ENCODE data around the gene PBX2. TPM values are rescaled to one million over a fixed set of nuclear protein-coding genes. Genes with fewer than 3 reads are reported as not detected.

Gene PBX2
- polyA plus RNA-seq, 4 donors: 17.6 to 119 (median 29.9) TPM

DNA sequence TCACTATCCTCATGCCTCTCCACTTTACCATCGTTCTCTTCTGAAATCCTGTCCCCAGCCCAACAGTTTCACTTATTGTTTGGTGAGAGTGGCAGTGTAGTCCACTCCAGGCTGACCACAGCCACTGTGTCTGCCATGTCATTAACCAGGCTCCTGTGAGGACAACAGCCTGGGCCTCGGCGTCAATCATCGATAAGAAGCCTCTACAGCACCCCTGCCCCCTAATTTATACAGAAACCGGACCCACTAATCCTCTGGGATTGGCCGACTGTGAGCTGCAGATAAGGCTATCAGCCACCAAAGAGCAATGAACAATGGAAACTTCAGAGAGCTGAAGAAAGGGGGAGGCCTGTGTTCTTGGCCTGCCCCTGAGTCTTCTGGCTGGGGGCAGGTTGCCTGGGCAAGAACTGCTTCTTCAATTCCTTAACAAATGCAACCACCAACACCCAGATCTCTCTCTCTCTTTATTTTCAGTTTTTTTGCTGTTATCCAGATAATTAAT is 22.2 kb downstream of the PBX2 start:
- DNase-seq: peak in 1 of 2 donors; percentile 54
- Histone ChIP-seq H3K4me3 (ENCODE audit: low read depth in 1 of 3, low read length in 3 of 3) (no peak overlapping the region), H3K27ac (ENCODE audit: low read depth in 1 of 3, low read length in 2 of 3) (peak overlapping the region in 2 of 3 donors; percentile 54 to 74), H3K4me1 (ENCODE audit: control insufficient read depth in 3 of 3, insufficient read depth in 2 of 3, low read depth in 1 of 3, low read length in 2 of 3) (peaks cover 0 to 39% (median 0%) of the 10 kb centered on the region in 3 donors), H3K27me3 (ENCODE audit: control insufficient read depth in 3 of 3, insufficient read depth in 3 of 3, low read length in 3 of 3) (no peaks in the 10 kb centered on the region), H3K36me3 (ENCODE audit: control insufficient read depth in 3 of 3, insufficient read depth in 2 of 3, low read depth in 1 of 3, low read length in 3 of 3) (peaks cover 2 to 83% (median 4%) of the 10 kb centered on the region in 3 donors), H3K9me3 (ENCODE audit: control insufficient read depth in 2 of 2, insufficient read depth in 1 of 2, low read depth in 1 of 2, low read length in 1 of 2) (no peaks in the 10 kb centered on the region)
- 21 to 49% (median 36%) methylated on average over 6 of the region's 6 CpGs for WGBS, 3 donors
- no peak for FAIRE-seq

DNA sequence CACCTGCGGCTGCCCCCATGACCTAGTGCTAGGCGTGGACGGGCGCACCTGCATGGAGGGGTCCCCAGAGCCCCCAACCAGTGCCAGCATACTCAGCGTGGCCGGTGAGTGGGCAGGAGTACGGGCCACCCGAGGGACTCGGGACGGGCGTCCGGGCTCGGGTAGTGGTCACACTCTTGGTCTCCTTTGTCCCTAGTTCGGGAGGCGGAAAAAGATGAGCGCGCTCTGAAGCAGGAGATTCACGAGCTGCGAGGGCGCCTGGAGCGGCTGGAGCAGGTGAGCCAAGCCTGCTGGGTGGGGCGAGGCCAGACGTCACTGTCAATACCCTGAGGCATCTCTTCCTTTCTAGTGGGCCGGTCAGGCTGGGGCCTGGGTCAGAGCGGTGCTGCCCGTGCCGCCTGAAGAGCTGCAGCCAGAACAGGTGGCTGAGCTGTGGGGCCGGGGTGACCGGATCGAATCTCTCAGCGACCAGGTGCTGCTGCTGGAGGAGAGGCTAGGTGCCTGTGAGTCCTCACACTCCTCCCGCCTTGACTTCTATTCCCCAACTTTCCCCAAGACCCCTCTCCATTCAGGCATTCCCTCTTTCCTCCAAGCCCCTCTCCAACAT is 22.7 kb downstream of the PBX2 start:
- H3K36me3 ChIP-seq (ENCODE audit: control insufficient read depth in 3 of 3, insufficient read depth in 2 of 3, low read depth in 1 of 3, low read length in 3 of 3): peaks cover 2 to 88% (median 4%) of the 10 kb centered on the region in 3 donors
- H3K27me3 ChIP-seq (ENCODE audit: control insufficient read depth in 3 of 3, insufficient read depth in 3 of 3, low read length in 3 of 3): no peaks in the 10 kb centered on the region
- DNase-seq (no peak), FAIRE-seq (no peak)
- no peak overlapping the region for H3K4me3 ChIP-seq (ENCODE audit: low read depth in 1 of 3, low read length in 3 of 3)
- H3K9me3 ChIP-seq (ENCODE audit: control insufficient read depth in 2 of 2, insufficient read depth in 1 of 2, low read depth in 1 of 2, low read length in 1 of 2): no peaks in the 10 kb centered on the region
- H3K27ac ChIP-seq (ENCODE audit: low read depth in 1 of 3, low read length in 2 of 3): peak overlapping the region in 2 of 3 donors; percentile 0 to 74
- WGBS, 3 donors: 76 to 88% (median 77%) methylated on average over 29 to 32 of the region's 32 CpGs
- H3K4me1 ChIP-seq (ENCODE audit: control insufficient read depth in 3 of 3, insufficient read depth in 2 of 3, low read depth in 1 of 3, low read length in 2 of 3): peaks cover 0 to 38% (median 0%) of the 10 kb centered on the region in 3 donors

DNA sequence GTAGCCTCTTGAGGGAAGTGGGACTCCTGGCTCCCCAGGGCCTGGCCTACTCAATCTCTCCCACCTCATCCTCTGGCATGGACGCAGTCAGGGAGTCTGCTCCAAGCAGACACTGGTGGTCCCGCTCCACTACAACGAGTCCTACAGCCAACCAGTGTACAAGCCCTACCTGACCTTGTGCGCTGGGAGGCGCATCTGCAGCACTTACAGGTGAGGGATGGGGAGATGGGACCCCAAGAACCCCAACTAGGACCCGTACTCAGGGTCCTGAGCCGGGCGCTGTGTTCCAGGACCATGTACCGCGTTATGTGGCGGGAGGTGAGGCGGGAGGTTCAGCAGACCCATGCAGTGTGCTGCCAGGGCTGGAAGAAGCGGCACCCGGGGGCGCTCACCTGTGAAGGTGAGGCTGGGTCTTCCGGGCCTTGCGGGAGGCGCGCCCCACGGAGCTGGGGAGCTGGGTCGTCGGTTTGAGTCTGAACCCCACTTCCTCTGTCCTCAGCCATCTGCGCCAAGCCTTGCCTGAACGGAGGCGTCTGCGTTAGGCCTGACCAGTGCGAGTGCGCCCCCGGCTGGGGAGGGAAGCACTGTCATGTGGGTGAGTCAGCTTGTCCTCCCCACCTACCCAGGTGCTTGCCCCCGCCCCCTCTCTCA is 23.5 kb downstream of the PBX2 start:
- peaks cover 2 to 92% (median 4%) of the 10 kb centered on the region in 3 donors for H3K36me3 ChIP-seq (ENCODE audit: control insufficient read depth in 3 of 3, insufficient read depth in 2 of 3, low read depth in 1 of 3, low read length in 3 of 3)
- H3K27ac ChIP-seq (ENCODE audit: low read depth in 1 of 3, low read length in 2 of 3): peak overlapping the region in 1 of 3 donors; percentile 74
- no peaks in the 10 kb centered on the region for H3K9me3 ChIP-seq (ENCODE audit: control insufficient read depth in 2 of 2, insufficient read depth in 1 of 2, low read depth in 1 of 2, low read length in 1 of 2)
- DNase-seq (no peak), FAIRE-seq (no peak)
- H3K27me3 ChIP-seq (ENCODE audit: control insufficient read depth in 3 of 3, insufficient read depth in 3 of 3, low read length in 3 of 3): no peaks in the 10 kb centered on the region
- peaks cover 0 to 38% (median 0%) of the 10 kb centered on the region in 3 donors for H3K4me1 ChIP-seq (ENCODE audit: control insufficient read depth in 3 of 3, insufficient read depth in 2 of 3, low read depth in 1 of 3, low read length in 2 of 3)
- WGBS, 3 donors: 87 to 93% (median 91%) methylated on average over 30 of the region's 30 CpGs
- H3K4me3 ChIP-seq (ENCODE audit: low read depth in 1 of 3, low read length in 3 of 3): no peak overlapping the region

DNA sequence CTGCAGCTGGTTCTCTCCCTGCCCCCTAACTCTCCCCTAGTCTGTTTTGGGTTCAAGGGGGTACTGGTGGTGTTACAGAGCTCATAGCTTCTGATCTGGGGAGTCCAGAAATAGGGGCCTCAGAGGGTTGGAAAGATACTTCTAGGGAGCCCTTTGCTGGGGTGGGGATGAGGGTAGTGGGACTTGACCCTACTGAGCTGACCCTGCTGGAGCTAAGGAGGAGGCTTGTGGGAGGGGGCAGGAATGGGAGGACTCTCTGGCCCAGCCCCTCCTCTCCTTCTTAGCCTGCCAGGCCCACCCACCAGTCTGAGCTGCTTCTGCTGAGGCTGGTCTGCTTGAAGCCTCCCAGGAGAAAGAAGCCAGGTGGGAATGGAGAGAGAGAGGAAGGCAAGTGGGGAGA is 25.7 kb downstream of the PBX2 start, which contains the start of gene EGFL8:
Gene EGFL8 (plus strand): TSS at position 301 of the 400 bp plus-strand sequence. CDS start 1,571 bp downstream, outside the sequence.
- H3K9me3 ChIP-seq (ENCODE audit: control insufficient read depth in 2 of 2, insufficient read depth in 1 of 2, low read depth in 1 of 2, low read length in 1 of 2): no peaks in the 10 kb centered on the region
- DNase-seq: no peak
- no peaks in the 10 kb centered on the region for H3K27me3 ChIP-seq (ENCODE audit: control insufficient read depth in 3 of 3, insufficient read depth in 3 of 3, low read length in 3 of 3)
- peaks cover 0 to 31% (median 0%) of the 10 kb centered on the region in 3 donors for H3K4me1 ChIP-seq (ENCODE audit: control insufficient read depth in 3 of 3, insufficient read depth in 2 of 3, low read depth in 1 of 3, low read length in 2 of 3)
- no peak within 1 kb of the TSS for H3K4me3 ChIP-seq (ENCODE audit: low read depth in 1 of 3, low read length in 3 of 3)
- no peak within 1 kb of the TSS for H3K27ac ChIP-seq (ENCODE audit: low read depth in 1 of 3, low read length in 2 of 3)
- H3K36me3 ChIP-seq (ENCODE audit: control insufficient read depth in 3 of 3, insufficient read depth in 2 of 3, low read depth in 1 of 3, low read length in 3 of 3): peaks cover 0 to 80% (median 2%) of the 10 kb centered on the region in 3 donors
- FAIRE-seq: no peak

DNA sequence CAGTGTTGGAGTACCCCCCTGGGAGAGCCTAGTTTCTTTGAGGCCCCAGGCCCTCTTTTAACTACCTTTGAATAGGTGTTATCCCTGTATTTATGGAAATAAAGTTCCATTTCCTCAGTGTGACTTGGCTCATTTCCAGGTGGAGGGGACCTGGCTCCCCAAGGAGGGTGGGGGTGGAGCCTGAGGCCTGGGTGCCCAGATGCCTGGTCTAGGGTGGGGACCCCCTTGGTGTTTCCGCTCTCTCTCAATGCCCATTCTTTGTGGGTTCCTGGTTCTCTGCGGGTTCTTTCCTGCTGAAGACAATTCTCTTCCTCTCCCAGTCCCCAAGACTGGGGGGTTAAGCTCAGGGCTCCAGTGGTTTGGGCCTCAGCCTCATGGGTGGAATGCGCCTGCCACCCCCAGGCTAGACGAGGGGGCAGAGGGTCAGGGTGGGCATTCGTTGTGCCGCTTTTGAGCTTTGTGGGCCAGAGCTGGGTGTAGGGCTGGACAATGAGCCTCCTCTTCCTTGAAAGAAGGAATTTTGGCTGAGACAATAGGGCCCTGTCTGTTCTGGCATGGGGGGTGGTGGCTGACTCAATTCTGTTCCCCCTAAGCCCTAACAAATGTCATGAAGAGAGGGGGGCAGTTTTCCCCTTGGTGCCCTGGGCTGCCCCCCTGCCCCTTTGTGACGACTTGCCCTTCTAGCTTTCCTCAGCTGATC is 26.3 kb downstream of the PBX2 start:
- no peak for FAIRE-seq
- H3K4me3 ChIP-seq (ENCODE audit: low read depth in 1 of 3, low read length in 3 of 3): no peak overlapping the region
- WGBS, 3 donors: 84 to 93% (median 90%) methylated on average over 7 of the region's 7 CpGs
- peaks cover 0 to 25% (median 0%) of the 10 kb centered on the region in 3 donors for H3K4me1 ChIP-seq (ENCODE audit: control insufficient read depth in 3 of 3, insufficient read depth in 2 of 3, low read depth in 1 of 3, low read length in 2 of 3)
- H3K36me3 ChIP-seq (ENCODE audit: control insufficient read depth in 3 of 3, insufficient read depth in 2 of 3, low read depth in 1 of 3, low read length in 3 of 3): peaks cover 0 to 77% (median 2%) of the 10 kb centered on the region in 3 donors
- H3K27ac ChIP-seq (ENCODE audit: low read depth in 1 of 3, low read length in 2 of 3): no peak overlapping the region
- DNase-seq: no peak
- H3K9me3 ChIP-seq (ENCODE audit: control insufficient read depth in 2 of 2, insufficient read depth in 1 of 2, low read depth in 1 of 2, low read length in 1 of 2): no peaks in the 10 kb centered on the region
- H3K27me3 ChIP-seq (ENCODE audit: control insufficient read depth in 3 of 3, insufficient read depth in 3 of 3, low read length in 3 of 3): no peaks in the 10 kb centered on the region

DNA sequence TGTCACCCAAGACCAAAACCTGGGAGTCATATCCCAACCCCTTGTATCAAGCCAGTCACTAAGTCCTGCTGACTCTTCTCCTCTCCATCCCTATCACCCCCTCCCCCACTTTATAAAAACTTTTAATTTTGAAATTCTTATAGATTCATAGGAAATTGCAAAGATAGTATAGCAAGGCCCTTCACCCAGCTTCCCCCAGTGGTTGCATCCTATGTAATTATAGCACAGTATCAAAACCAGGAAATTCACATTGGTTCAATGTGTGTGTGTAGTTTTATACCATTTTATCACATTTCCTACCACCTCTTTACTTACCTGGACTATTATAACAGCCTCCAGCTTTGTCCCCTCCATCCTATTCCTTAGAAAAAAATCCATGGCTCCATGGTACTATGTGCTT is 31.9 kb downstream of the PBX2 start:
- FAIRE-seq (no peak), DNase-seq (no peak)
- Histone ChIP-seq H3K27ac (ENCODE audit: low read depth in 1 of 3, low read length in 2 of 3) (no peak overlapping the region), H3K27me3 (ENCODE audit: control insufficient read depth in 3 of 3, insufficient read depth in 3 of 3, low read length in 3 of 3) (no peaks in the 10 kb centered on the region), H3K4me1 (ENCODE audit: control insufficient read depth in 3 of 3, insufficient read depth in 2 of 3, low read depth in 1 of 3, low read length in 2 of 3) (peaks cover 0 to 15% (median 4%) of the 10 kb centered on the region in 3 donors), H3K36me3 (ENCODE audit: control insufficient read depth in 3 of 3, insufficient read depth in 2 of 3, low read depth in 1 of 3, low read length in 3 of 3) (peaks cover 0 to 54% (median 0%) of the 10 kb centered on the region in 3 donors), H3K4me3 (ENCODE audit: low read depth in 1 of 3, low read length in 3 of 3) (no peak overlapping the region), H3K9me3 (ENCODE audit: control insufficient read depth in 2 of 2, insufficient read depth in 1 of 2, low read depth in 1 of 2, low read length in 1 of 2) (no peaks in the 10 kb centered on the region)

DNA sequence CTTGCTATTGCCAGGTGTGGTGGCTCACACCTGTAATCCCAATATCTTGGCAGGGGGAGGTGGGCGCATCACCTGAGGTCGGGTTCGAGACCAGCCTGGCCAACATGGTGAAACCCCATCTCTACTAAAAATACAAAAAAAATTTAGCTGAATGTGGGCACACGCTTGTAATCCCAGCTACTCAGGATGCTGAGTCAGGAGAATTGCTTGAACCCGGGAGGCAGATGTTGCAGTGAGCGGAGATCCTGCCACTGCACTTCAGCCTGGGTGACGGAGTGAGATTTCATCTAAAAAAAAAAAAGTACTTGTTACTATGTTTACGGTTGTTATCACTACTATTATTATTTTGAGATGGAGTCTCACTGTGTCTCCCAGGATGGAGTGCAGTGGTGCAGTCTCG is 33.1 kb downstream of the PBX2 start:
- Histone ChIP-seq H3K36me3 (ENCODE audit: control insufficient read depth in 3 of 3, insufficient read depth in 2 of 3, low read depth in 1 of 3, low read length in 3 of 3) (peaks cover 0 to 43% (median 0%) of the 10 kb centered on the region in 3 donors), H3K27ac (ENCODE audit: low read depth in 1 of 3, low read length in 2 of 3) (no peak overlapping the region), H3K9me3 (ENCODE audit: control insufficient read depth in 2 of 2, insufficient read depth in 1 of 2, low read depth in 1 of 2, low read length in 1 of 2) (no peaks in the 10 kb centered on the region), H3K27me3 (ENCODE audit: control insufficient read depth in 3 of 3, insufficient read depth in 3 of 3, low read length in 3 of 3) (no peaks in the 10 kb centered on the region), H3K4me3 (ENCODE audit: low read depth in 1 of 3, low read length in 3 of 3) (no peak overlapping the region), H3K4me1 (ENCODE audit: control insufficient read depth in 3 of 3, insufficient read depth in 2 of 3, low read depth in 1 of 3, low read length in 2 of 3) (peaks cover 0 to 27% (median 4%) of the 10 kb centered on the region in 3 donors)
- FAIRE-seq (no peak), DNase-seq (no peak)
- WGBS, 3 donors: 86 to 91% (median 90%) methylated on average over 9 of the region's 9 CpGs

DNA sequence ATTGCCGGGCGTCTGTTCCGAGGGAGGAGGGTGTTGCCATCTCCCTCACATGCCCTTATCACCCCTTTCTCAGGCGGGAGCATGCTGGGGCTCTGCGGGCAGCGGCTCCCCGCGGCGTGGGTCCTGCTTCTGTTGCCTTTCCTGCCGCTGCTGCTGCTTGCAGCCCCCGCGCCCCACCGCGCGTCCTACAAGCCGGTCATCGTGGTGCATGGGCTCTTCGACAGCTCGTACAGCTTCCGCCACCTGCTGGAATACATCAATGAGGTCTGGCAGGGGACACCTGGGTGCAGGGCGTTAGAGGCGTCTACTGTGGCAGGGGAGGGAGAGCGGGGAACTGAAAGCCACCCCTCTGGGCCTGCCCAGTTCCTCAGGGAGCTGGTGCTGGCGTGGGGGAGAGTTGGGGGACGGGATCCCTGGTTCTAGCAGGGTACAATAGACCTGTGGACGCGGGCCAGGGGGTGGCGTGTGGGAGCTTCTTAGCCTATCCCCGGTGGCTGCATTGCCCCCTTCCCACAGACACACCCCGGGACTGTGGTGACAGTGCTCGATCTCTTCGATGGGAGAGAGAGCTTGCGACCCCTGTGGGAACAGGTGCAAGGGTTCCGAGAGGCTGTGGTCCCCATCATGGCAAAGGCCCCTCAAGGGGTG is 35.4 kb downstream of the PBX2 start:
- FAIRE-seq: no peak
- 3 to 4% (median 3%) methylated on average over 27 to 34 of the region's 34 CpGs for WGBS, 3 donors

More for the DNA sequence above, 35.4 kb downstream of the PBX2 start:
- H3K27ac ChIP-seq (ENCODE audit: low read depth in 1 of 3, low read length in 2 of 3): peak overlapping the region; percentile 58 to 96 (median 91)
- H3K36me3 ChIP-seq (ENCODE audit: control insufficient read depth in 3 of 3, insufficient read depth in 2 of 3, low read depth in 1 of 3, low read length in 3 of 3): peaks cover 0 to 34% (median 0%) of the 10 kb centered on the region in 3 donors
- DNase-seq: peak; percentile 84 to 91
- H3K4me1 ChIP-seq (ENCODE audit: control insufficient read depth in 3 of 3, insufficient read depth in 2 of 3, low read depth in 1 of 3, low read length in 2 of 3): peaks cover 0 to 34% (median 4%) of the 10 kb centered on the region in 3 donors
- no peaks in the 10 kb centered on the region for H3K9me3 ChIP-seq (ENCODE audit: control insufficient read depth in 2 of 2, insufficient read depth in 1 of 2, low read depth in 1 of 2, low read length in 1 of 2)
- H3K27me3 ChIP-seq (ENCODE audit: control insufficient read depth in 3 of 3, insufficient read depth in 3 of 3, low read length in 3 of 3): peaks cover 0 to 4% (median 2%) of the 10 kb centered on the region in 3 donors
- H3K4me3 ChIP-seq (ENCODE audit: low read depth in 1 of 3, low read length in 3 of 3): peak overlapping the region in 2 of 3 donors; percentile 81 to 95

Measured in small intestine (tissue), 7 donors.